ENCODE measurements around the gene DEDD.

GRCh38 chr1:161082996-161083747, 49.3 kb downstream of the DEDD start:
- TF ChIP-seq CTCF (IDR thresholded peaks at IDR 0.05; ENCODE audit: insufficient read depth, low read depth, low read length) (no peak), EZH2 (IDR thresholded peaks at IDR 0.05; ENCODE audit: insufficient read depth, low read length) (no peak)
